Neuron (in vitro differentiated cells): ENCODE results near the gene DACH2.

Source experiments
- H2AFZ ChIP-seq: one replicate; pipeline ENCODE4 v1.6.1; 2013; ENCODE audit warnings: low read depth, mild to moderate bottlenecking, inconsistent platforms, low read length, moderate library complexity
- H3K27me3 ChIP-seq: one replicate; pipeline ENCODE4 v1.6.1; 2013; ENCODE audit warnings: low read length; ENCODE audit not compliant: insufficient read depth
- H3K36me3 ChIP-seq: one replicate; pipeline ENCODE4 v1.6.1; 2013; ENCODE audit warnings: low read length; ENCODE audit not compliant: insufficient read depth
- H3K4me1 ChIP-seq: one replicate; pipeline ENCODE4 v1.6.1; 2013; ENCODE audit warnings: low read length; ENCODE audit not compliant: insufficient read depth
- H3K4me3 ChIP-seq: 2 replicates; pipeline ENCODE4 v1.5.1; 2013; ENCODE audit warnings: mild to moderate bottlenecking, low read length, moderate library complexity
- H3K9me3 ChIP-seq: one replicate; pipeline ENCODE4 v1.6.1; 2013; ENCODE audit warnings: low read length

Gene DACH2

DNA sequence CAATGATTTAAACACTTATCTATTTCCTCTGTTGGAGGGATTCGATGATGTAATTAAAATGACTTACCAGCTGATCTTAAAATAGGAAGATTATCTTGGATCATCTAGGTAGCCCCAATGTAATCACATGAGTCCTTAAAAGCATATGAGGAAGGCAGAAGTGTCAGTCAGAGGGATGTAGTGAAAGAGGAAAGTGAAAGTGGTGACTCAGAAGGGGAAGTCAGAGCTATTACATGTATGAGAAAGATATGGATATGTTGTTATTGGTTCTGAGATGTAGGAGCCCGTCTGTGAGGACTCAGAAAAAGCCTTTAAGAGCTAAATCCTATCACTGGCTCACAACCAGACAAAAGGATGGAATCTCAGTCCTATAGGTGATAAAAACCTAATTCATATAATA, 456.4 kb downstream of the DACH2 start:
- H3K9me3 ChIP-seq, result no peaks in the 10 kb centered on the region
- H3K36me3 ChIP-seq, result no peaks in the 10 kb centered on the region
- H3K27me3 ChIP-seq, result no peaks in the 10 kb centered on the region
- H3K4me1 ChIP-seq, result no peaks in the 10 kb centered on the region
- H2AFZ ChIP-seq, result no peak overlapping the region
- no peak overlapping the region for H3K4me3 ChIP-seq

DNA sequence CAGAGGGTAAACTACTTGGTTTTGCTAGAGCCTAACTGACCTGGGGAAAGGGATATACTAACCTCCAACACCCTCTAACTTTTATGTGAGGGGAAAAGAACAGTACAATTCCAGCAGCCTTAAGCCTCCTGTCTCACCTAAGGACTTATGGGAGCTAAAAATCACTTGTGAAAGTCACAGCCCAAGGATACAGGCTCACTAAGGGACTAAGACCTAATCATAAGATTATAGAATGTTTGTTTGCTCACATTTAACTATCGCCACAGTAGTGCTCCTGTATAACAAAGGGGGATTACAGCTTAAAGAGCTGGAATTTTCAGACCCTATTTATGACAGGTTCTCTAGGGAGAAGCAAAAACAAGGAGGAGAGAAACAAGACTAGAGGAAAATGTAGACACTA, 548.7 kb downstream of the DACH2 start:
- Histone ChIP-seq H3K9me3 (no peaks in the 10 kb centered on the region), H3K27me3 (no peaks in the 10 kb centered on the region), H3K4me3 (no peak overlapping the region), H2AFZ (no peak overlapping the region), H3K4me1 (no peaks in the 10 kb centered on the region), H3K36me3 (no peaks in the 10 kb centered on the region)

DNA sequence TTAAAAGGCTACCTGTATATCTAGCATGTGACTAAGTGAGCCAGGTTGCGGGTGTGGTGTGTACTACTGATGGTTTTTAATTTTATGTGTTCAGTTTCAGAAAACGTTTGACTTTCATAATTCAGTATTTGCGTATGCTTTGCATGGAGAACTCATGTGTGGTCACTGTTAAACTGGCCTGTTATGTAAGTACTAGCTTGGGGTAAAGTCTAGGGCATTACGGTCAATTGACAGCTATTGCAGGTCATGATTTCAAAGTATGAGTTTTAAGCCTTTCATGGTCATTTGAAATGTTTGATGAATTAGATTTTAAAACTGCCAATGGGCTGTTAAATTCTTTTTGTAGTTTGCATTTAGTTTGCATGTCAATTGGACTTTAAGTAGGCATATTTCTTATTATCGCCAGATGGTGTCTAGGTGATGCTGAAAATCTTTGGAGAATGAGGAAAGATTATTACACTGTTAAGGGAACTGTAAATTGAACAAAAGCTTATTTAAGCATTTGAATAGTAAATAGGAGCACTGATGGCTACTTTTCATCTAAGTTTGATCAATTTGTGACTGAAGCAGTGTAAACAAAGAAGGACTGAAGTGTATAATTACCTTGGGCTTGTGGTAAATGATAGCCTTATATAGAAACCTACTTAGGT, 563.4 kb downstream of the DACH2 start:
- Histone ChIP-seq H2AFZ (no peak overlapping the region), H3K4me3 (no peak overlapping the region), H3K9me3 (no peaks in the 10 kb centered on the region), H3K27me3 (no peaks in the 10 kb centered on the region), H3K4me1 (no peaks in the 10 kb centered on the region), H3K36me3 (no peaks in the 10 kb centered on the region)

DNA sequence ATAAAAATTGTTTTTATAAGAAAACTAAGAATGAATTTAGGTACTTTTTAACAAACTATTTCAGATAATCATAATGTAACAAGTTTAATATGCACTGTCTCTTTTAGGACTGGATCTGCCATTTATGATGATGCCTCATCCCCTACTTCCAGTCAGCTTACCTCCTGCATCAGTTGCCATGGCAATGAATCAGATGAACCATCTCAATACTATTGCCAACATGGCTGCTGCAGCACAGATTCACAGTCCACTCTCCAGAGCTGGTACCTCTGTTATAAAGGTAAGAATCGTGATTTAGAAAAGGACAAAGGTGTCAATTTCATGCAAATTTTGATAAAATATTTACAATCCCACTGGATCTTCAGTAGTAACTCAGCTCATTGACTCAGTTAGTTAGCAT, 566.2 kb downstream of the DACH2 start:
- no peaks in the 10 kb centered on the region for H3K9me3 ChIP-seq
- no peaks in the 10 kb centered on the region for H3K4me1 ChIP-seq
- H2AFZ ChIP-seq, result no peak overlapping the region
- H3K27me3 ChIP-seq, result no peaks in the 10 kb centered on the region
- H3K36me3 ChIP-seq, result no peaks in the 10 kb centered on the region
- H3K4me3 ChIP-seq, result no peak overlapping the region

DNA sequence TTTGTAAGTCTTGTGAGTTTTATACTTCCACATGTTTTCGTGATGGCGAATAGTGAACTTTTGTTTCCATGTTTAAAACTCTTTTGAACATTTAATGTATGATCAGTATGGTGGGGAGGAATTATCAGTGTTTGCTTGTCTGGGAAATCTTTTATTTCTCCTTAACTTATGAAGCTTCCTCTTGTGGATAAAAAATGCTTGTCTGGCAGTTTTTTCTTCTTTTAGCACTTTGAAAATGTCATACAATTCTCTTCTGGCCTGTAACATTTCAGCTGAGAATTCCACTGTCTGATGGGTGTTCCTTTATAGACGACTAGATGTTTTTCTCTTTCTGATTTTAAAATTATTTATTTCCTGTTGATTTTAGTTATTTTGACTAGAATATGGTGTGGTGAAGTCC, 576.0 kb downstream of the DACH2 start:
- H3K36me3 ChIP-seq, result no peaks in the 10 kb centered on the region
- H3K4me3 ChIP-seq, result no peak overlapping the region
- no peaks in the 10 kb centered on the region for H3K9me3 ChIP-seq
- no peak overlapping the region for H2AFZ ChIP-seq
- no peaks in the 10 kb centered on the region for H3K27me3 ChIP-seq
- H3K4me1 ChIP-seq, result no peaks in the 10 kb centered on the region

DNA sequence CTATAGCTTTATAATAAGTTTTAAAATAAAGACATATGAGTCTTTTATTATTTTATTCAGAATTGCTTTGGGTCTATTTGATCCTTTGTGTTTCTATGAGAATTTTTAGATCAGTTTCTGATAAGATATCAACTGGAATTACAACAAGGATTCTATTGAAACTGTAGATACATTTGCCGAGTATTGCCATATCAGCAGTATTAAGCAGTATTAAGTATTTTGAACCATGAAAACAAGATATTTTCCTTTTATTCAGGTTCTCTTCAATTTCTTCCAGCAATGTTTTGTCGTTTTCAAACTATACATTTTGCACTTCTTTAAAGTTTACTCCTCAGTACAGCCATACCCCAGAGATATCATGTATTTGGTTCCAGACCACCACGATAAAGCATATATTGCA, 598.8 kb downstream of the DACH2 start:
- Histone ChIP-seq H3K36me3 (no peaks in the 10 kb centered on the region), H3K4me3 (no peak overlapping the region), H3K4me1 (no peaks in the 10 kb centered on the region)

DNA sequence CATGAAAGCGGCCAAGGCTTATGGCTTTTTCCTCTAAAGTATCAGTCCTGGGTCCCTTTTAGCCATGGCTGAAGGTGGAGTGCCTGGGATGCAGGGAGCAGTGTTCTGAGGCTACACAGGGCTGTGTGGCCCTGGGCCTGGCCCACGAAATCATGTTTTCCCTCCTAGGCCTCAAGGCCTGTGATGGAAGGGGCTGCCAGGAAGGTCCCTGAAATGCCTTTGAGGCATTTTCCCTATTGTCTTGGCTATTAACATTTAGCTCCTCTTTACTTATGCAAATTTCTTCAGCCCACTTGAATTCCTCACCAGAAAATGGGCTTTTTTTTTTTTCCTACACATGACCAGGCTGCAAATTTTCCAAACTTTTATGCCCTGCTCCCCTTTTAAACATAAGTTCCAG, 657.0 kb downstream of the DACH2 start:
- Histone ChIP-seq H3K9me3 (no peaks in the 10 kb centered on the region), H3K36me3 (no peaks in the 10 kb centered on the region), H3K27me3 (no peaks in the 10 kb centered on the region), H3K4me1 (no peaks in the 10 kb centered on the region), H2AFZ (no peak overlapping the region), H3K4me3 (no peak overlapping the region)

More for the DNA sequence above, 598.8 kb downstream of the DACH2 start:
- Histone ChIP-seq H3K9me3 (no peaks in the 10 kb centered on the region), H2AFZ (no peak overlapping the region), H3K27me3 (no peaks in the 10 kb centered on the region)

DNA sequence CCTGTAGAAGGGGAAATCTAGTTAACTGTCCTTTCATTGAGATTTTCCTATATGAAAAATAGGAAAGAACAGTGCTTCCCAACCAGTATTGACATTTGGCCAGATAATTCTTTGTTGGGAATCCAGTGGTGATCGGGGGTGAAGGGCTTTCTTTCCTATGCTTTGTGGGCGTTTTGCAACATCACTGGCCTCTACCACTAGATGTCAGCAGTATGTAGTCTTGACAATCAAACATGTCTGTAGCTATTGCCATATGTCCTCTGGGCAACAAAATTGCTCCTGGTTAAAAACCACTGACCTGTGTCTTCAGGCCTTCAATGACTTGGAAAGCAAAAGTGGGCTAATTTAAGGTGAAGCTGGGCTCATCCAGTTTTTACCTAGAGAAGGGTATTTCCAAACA, 658.5 kb downstream of the DACH2 start:
- Histone ChIP-seq H3K4me3 (no peak overlapping the region), H3K4me1 (no peaks in the 10 kb centered on the region), H3K27me3 (no peaks in the 10 kb centered on the region), H3K36me3 (no peaks in the 10 kb centered on the region), H3K9me3 (no peaks in the 10 kb centered on the region), H2AFZ (no peak overlapping the region)

DNA sequence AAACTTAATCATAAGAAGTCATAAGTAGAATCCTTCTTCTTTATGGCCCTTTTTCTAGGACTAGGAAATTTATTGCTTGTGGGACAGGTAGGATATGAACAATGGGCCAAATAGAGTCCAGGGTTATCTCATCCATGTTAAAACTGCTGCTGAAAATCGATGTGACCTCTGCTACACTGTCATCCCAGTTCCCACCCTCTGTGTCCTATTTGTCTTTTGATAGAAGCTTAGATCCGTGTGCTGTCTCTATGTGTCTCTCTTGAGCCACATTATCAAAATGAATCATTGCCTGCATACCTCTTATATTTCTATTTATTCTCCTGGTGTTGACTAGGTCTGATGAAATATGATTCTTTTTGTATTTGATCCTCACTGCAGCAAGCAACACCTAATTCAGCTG, 661.4 kb downstream of the DACH2 start:
- Histone ChIP-seq H3K36me3 (no peaks in the 10 kb centered on the region), H3K9me3 (no peaks in the 10 kb centered on the region), H2AFZ (no peak overlapping the region), H3K27me3 (no peaks in the 10 kb centered on the region), H3K4me3 (no peak overlapping the region), H3K4me1 (no peaks in the 10 kb centered on the region)

DNA sequence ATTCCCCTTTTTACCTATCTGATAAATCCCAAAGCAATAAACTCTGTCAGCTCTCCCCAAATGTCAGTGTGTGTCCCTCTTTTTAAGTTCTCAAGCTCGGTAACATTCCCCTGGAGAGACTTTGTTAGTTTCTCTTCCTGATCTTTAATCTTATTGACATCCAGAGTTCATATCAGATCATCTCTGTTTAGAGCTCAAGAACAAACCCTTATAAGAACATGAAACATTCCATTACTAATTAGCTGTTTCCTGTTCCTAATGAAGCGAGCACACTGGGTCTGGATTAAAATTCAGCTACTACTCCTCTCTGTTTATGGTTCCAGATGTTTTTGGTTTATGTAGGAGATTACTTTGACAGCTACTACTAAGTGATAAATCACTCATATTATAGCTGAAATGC, 681.5 kb downstream of the DACH2 start:
- Histone ChIP-seq H3K27me3 (no peaks in the 10 kb centered on the region), H3K36me3 (no peaks in the 10 kb centered on the region), H3K4me1 (no peaks in the 10 kb centered on the region), H3K9me3 (no peaks in the 10 kb centered on the region), H3K4me3 (no peak overlapping the region), H2AFZ (no peak overlapping the region)

DNA sequence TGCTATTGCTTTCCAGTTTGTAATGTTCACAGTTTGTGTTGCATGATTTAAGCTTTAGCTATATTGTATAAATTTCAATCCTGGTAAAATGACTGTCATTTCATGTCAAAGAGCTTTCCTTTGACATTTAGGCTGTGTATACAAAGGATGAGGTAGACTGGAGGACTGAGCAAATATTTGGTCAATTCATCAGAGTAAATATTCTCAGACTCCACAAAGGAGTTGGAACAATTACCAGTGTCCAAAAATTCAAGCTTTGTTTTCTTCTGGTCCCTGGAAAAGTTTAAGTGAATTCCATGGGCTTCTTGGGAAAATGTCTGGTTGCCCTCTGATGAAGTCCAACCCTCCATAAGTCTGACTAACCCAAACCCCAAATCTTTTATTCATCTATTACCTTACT, 682.4 kb downstream of the DACH2 start:
- Histone ChIP-seq H2AFZ (no peak overlapping the region), H3K36me3 (no peaks in the 10 kb centered on the region), H3K27me3 (no peaks in the 10 kb centered on the region), H3K9me3 (no peaks in the 10 kb centered on the region), H3K4me1 (no peaks in the 10 kb centered on the region), H3K4me3 (no peak overlapping the region)

DNA sequence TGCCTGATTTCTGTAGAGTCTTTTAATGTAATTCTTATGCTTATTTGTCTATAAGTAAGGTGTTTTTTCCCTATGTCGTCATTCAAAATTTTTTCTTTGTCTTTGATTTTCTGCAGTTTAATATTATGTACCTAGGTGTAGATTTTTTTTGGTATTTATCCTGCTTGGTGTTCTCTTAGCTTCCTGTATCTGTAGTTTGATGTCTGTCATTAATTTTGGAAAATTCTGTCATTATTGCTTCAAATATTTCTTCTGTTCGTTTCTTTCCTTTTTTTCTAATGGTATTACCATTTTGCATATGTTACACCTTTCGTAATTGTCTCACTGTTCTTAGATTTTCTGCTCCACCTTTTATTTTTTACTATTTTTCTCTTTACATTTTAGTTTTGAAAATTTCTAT, 696.9 kb downstream of the DACH2 start:
- H3K4me3 ChIP-seq, result no peak overlapping the region
- H3K4me1 ChIP-seq, result no peaks in the 10 kb centered on the region
- no peaks in the 10 kb centered on the region for H3K9me3 ChIP-seq
- no peak overlapping the region for H2AFZ ChIP-seq
- H3K27me3 ChIP-seq, result no peaks in the 10 kb centered on the region
- H3K36me3 ChIP-seq, result no peaks in the 10 kb centered on the region
